SK-N-SH (cell line): ENCODE data around the gene DLG2. TPM values are rescaled to one million over a fixed set of nuclear protein-coding genes. Genes with fewer than 3 reads are reported as not detected.

Experiments
- CTCF ChIA-PET: fragments of 300-600, 350-600 bp; formaldehyde crosslinking; extraction: SDS; loops from one replicate; lab custom pipeline; 2021; lab: Yijun Ruan, JAX
- POLR2A ChIA-PET: fragments of 350-600 bp; sonication (Branson Sonifier 250); formaldehyde crosslinking; extraction: SDS; loops from one replicate; lab custom pipeline; 2020; ENCODE audit warnings: antibody characterized with exemption, inconsistent platforms; lab: Yijun Ruan, JAX
- DNase-seq: peaks from one replicate; pipeline ENCODE4 v3.0.0; 2012
- H2AFZ ChIP-seq: fragments of 200-600 bp; sonication (generic); 2 replicates; pipeline ENCODE4 v1.8.1; 2016; ENCODE audit warnings: antibody characterized with exemption, mild to moderate bottlenecking, low read depth
- H3F3A ChIP-seq: fragments of 200-600 bp; sonication (generic); replicated peaks from 2 replicates; pipeline ENCODE3; 2016; ENCODE audit warnings: antibody characterized with exemption, mild to moderate bottlenecking; ENCODE audit not compliant: insufficient read depth
- H3K27ac ChIP-seq, 2 experiments: fragments of 200-500 bp in 1 of 2; fragments of 200-600 bp in 1 of 2; sonication (Bioruptor generic) in 1 of 2; sonication (generic), shearing (Covaris generic) in 1 of 2; 2 replicates each; pipeline versions ENCODE4 v1.5.1 to v1.6.1; 2014 to 2016; ENCODE audit warnings: low read depth in 2 of 2, inconsistent platforms in 1 of 2, low read length in 1 of 2, mild to moderate bottlenecking in 1 of 2, mixed read lengths in 1 of 2
- H3K27me3 ChIP-seq: fragments of 200-600 bp; sonication (generic), shearing (Covaris generic); 2 replicates; pipeline ENCODE4 v1.6.1; 2016; ENCODE audit warnings: mixed run types; ENCODE audit not compliant: insufficient read depth
- H3K36me3 ChIP-seq, 2 experiments: fragments of 200-500 bp in 1 of 2; fragments of 200-600 bp in 1 of 2; sonication (Bioruptor generic) in 1 of 2; sonication (generic) in 1 of 2; replicated peaks in 1 of 2; 2 replicates each; pipeline versions ENCODE3 to v1.5.1; 2014 to 2016; ENCODE audit warnings: low read length in 1 of 2, mild to moderate bottlenecking in 1 of 2; ENCODE audit not compliant: insufficient read depth in 2 of 2, control insufficient read depth in 1 of 2
- H3K4me1 ChIP-seq, 2 experiments: fragments of 200-500 bp in 1 of 2; fragments of 200-600 bp in 1 of 2; sonication (Bioruptor generic) in 1 of 2; sonication (generic), shearing (Covaris generic) in 1 of 2; 2 replicates each; pipeline versions ENCODE4 v1.5.1 to v1.6.1; 2014 to 2016; ENCODE audit warnings: low read depth in 1 of 2, low read length in 1 of 2, mixed run types in 1 of 2; ENCODE audit not compliant: insufficient read depth in 2 of 2, control insufficient read depth in 1 of 2
- H3K4me2 ChIP-seq: fragments of 200-600 bp; sonication (generic), shearing (Covaris generic); 2 replicates; pipeline ENCODE4 v1.6.1; 2017; ENCODE audit warnings: mixed run types
- H3K4me3 ChIP-seq, 2 experiments: fragments of 200-500 bp in 1 of 2; fragments of 200-600 bp in 1 of 2; sonication (Bioruptor generic) in 1 of 2; sonication (generic), shearing (Covaris generic) in 1 of 2; 2 replicates each; pipeline versions ENCODE4 v1.5.1 to v1.8.1; 2014 to 2016; ENCODE audit warnings: low read depth in 2 of 2, inconsistent platforms in 1 of 2, low read length in 1 of 2, mild to moderate bottlenecking in 1 of 2, mixed read lengths in 1 of 2, moderate library complexity in 1 of 2
- H3K79me2 ChIP-seq: fragments of 200-600 bp; sonication (generic); 2 replicates; pipeline ENCODE4 v1.8.1; 2017; ENCODE audit warnings: mild to moderate bottlenecking; ENCODE audit not compliant: insufficient read depth
- H3K9ac ChIP-seq: fragments of 200-600 bp; sonication (generic); 2 replicates; pipeline ENCODE4 v1.6.1; 2017; ENCODE audit warnings: mixed run types
- H3K9me2 ChIP-seq: fragments of 200-600 bp; sonication (generic); 2 replicates; pipeline ENCODE4 v1.6.1; 2017; ENCODE audit warnings: mixed run types
- H3K9me3 ChIP-seq: fragments of 200-600 bp; sonication (generic); 2 replicates; pipeline ENCODE4 v1.6.1; 2017; ENCODE audit warnings: mixed run types, mild to moderate bottlenecking, moderate library complexity
- H4K20me1 ChIP-seq: fragments of 200-600 bp; sonication (generic); 2 replicates; pipeline ENCODE4 v1.6.1; 2017; ENCODE audit warnings: mild to moderate bottlenecking, mixed run types; ENCODE audit not compliant: insufficient read depth
- CHD2 ChIP-seq: fragments of 150-350 bp; IDR thresholded peaks from 2 replicates; pipeline ENCODE4 v1.6.1; 2018; ENCODE audit warnings: low read length; ENCODE audit not compliant: partially characterized antibody
- CTCF ChIP-seq: fragments of 200-600 bp; sonication (generic); IDR thresholded peaks from 2 replicates; pipeline ENCODE4 v1.6.1; 2017; ENCODE audit warnings: antibody characterized with exemption, mild to moderate bottlenecking, moderate library complexity
- ELF1 ChIP-seq: IDR thresholded peaks from 2 replicates; pipeline ENCODE4 v1.4.0; 2012
- EZH2phosphoT487 ChIP-seq: fragments of 200-600 bp; sonication (generic); IDR thresholded peaks from 2 replicates; pipeline ENCODE4 v1.6.1; 2017; ENCODE audit warnings: low read depth, mixed run types, mild to moderate bottlenecking, antibody characterized with exemption, moderate library complexity, borderline replicate concordance
- GABPA ChIP-seq: IDR thresholded peaks from 2 replicates; pipeline ENCODE4 v1.4.0; 2012; ENCODE audit warnings: low read depth, mild to moderate bottlenecking
- IRF3 ChIP-seq: fragments of 150-350 bp; IDR thresholded peaks from 2 replicates; pipeline ENCODE4 v1.6.1; 2016; ENCODE audit warnings: mild to moderate bottlenecking, low read depth, low read length
- MAX ChIP-seq: IDR thresholded peaks from 2 replicates; pipeline ENCODE4 v1.4.0; 2012; ENCODE audit warnings: low read depth
- MXI1 ChIP-seq: IDR thresholded peaks from 2 replicates; pipeline ENCODE4 v1.6.1; 2012; ENCODE audit warnings: mild to moderate bottlenecking, low read depth, low read length, improper control_type of control experiment
- NFIC ChIP-seq: IDR thresholded peaks from 2 replicates; pipeline ENCODE4 v1.4.0; 2012; ENCODE audit warnings: borderline replicate concordance
- NRF1 ChIP-seq: IDR thresholded peaks from 2 replicates; pipeline ENCODE4 v1.6.1; 2012; ENCODE audit warnings: low read depth, mild to moderate bottlenecking, low read length
- PBX3 ChIP-seq: IDR thresholded peaks from 2 replicates; pipeline ENCODE4; 2012
- RAD21 ChIP-seq: IDR thresholded peaks from 2 replicates; pipeline ENCODE4 v1.6.1; 2012; ENCODE audit warnings: mild to moderate bottlenecking, low read length
- RCOR1 ChIP-seq: fragments of 150-350 bp; IDR thresholded peaks from 2 replicates; pipeline ENCODE4 v1.6.1; 2017; ENCODE audit warnings: antibody characterized with exemption, low read length
- RFX5 ChIP-seq: IDR thresholded peaks from 2 replicates; pipeline ENCODE4 v1.6.1; 2012; ENCODE audit warnings: mild to moderate bottlenecking, improper control_type of control experiment, low read length
- RXRA ChIP-seq: IDR thresholded peaks from 2 replicates; pipeline ENCODE4 v1.4.0; 2012; ENCODE audit warnings: low read depth, mild to moderate bottlenecking, borderline replicate concordance
- SIN3A ChIP-seq: IDR thresholded peaks from 2 replicates; pipeline ENCODE4 v1.6.1; 2012; ENCODE audit warnings: low read depth, mild to moderate bottlenecking, low read length, moderate library complexity, borderline replicate concordance
- SMC3 ChIP-seq: IDR thresholded peaks from 2 replicates; pipeline ENCODE4 v1.6.1; 2012; ENCODE audit warnings: low read depth, low read length, improper control_type of control experiment
- TAF1 ChIP-seq: IDR thresholded peaks from 2 replicates; pipeline ENCODE4 v1.6.1; 2012; ENCODE audit warnings: low read depth, mild to moderate bottlenecking, low read length, moderate library complexity, borderline replicate concordance
- TCF12 ChIP-seq: IDR thresholded peaks from 2 replicates; pipeline ENCODE4 v1.4.0; 2012
- USF1 ChIP-seq: IDR thresholded peaks from 2 replicates; pipeline ENCODE4 v1.4.0; 2012; ENCODE audit warnings: low read depth, borderline replicate concordance
- USF2 ChIP-seq: fragments of 150-350 bp; IDR thresholded peaks from 2 replicates; pipeline ENCODE4 v1.6.1; 2017; ENCODE audit warnings: antibody characterized with exemption, low read length, low read depth, borderline replicate concordance
- WGBS: methylation state at CpG from one replicate; pipeline ENCODE4 v1.1.6; 2017; ENCODE audit warnings: low lambda C conversion rate; 5-methylcytosine and 5-hydroxymethylcytosine counted together
- polyA plus RNA-seq, 3 experiments: library from polyadenylated mRNA; depleted of rRNA; stranded (reverse); fragments of >200 nt; gene quantifications; 2 replicates each; pipeline ENCODE4 v1.2.3, GENCODE V29; 2012

DLG2 gene
- polyA plus RNA-seq, 1 of the 3 experiments (the other 2 are of a cell fraction), result 0.21 TPM

GRCh38 chr11:83455356-83455755, 2171.8 kb downstream of the DLG2 start (continued):
- TF ChIP-seq MAX, result no peak
- TF ChIP-seq RCOR1, result no peak

GRCh38 chr11:83454674-83455073, 2172.5 kb downstream of the DLG2 start:
- TF ChIP-seq IRF3, result no peak
- no peak for TF ChIP-seq RXRA
- no peak for TF ChIP-seq NRF1
- TF ChIP-seq RFX5, result no peak
- TF ChIP-seq PBX3, result no peak
- TF ChIP-seq EZH2phosphoT487, result no peak
- TF ChIP-seq RAD21, result no peak
- TF ChIP-seq CHD2, result no peak
- no peak for TF ChIP-seq SIN3A
- no peak for TF ChIP-seq USF2
- TF ChIP-seq SMC3, result no peak
- TF ChIP-seq TCF12, result no peak
- TF ChIP-seq CTCF, result no peak
- TF ChIP-seq ELF1, result no peak
- TF ChIP-seq MXI1, result no peak
- TF ChIP-seq NFIC, result no peak
- TF ChIP-seq USF1, result no peak
- TF ChIP-seq RCOR1, result no peak
- no peak for TF ChIP-seq GABPA
- no peak for TF ChIP-seq TAF1
- TF ChIP-seq, all 33 proteins: peak for 0
- 50% methylated on average over 1 of the region's 1 CpG for WGBS
- ChIA-PET CTCF (interaction anchor here (0.7 kb wide), 1 partner anchor 382 kb away, joined by 3 read pairs; no protein-coding TSS in a partner anchor), POLR2A (no interaction called here)
- Histone ChIP-seq H3K9me3 (no peaks in the 10 kb centered on the region), H3K9me2 (no peaks in the 10 kb centered on the region), H3F3A (peaks cover 1% of the 10 kb centered on the region), H3K27ac (no peak overlapping the region), H3K4me2 (no peak overlapping the region), H3K4me3 (no peak overlapping the region), H3K9ac (no peak overlapping the region), H3K4me1 (peaks cover 0 to 2% of the 10 kb centered on the region in 2 experiments; a peak in 1 of 4 replicates), H4K20me1 (no peaks in the 10 kb centered on the region), H3K27me3 (no peaks in the 10 kb centered on the region), H2AFZ (no peak overlapping the region), H3K79me2 (no peaks in the 10 kb centered on the region), H3K36me3 (no peaks in the 10 kb centered on the region)
- DNase-seq, result no peak
